NT2/D1 (cell line): ENCODE results near the gene OR52K1.

Source experiments
- YY1 ChIP-seq: IDR thresholded peaks from 2 replicates; pipeline ENCODE4 v1.6.1; 2011; ENCODE audit not compliant: insufficient read length, insufficient read depth
- ZNF274 ChIP-seq: IDR thresholded peaks from 2 replicates; pipeline ENCODE4 v1.6.1; 2011; ENCODE audit warnings: mild to moderate bottlenecking, low read depth, low read length

DNA sequence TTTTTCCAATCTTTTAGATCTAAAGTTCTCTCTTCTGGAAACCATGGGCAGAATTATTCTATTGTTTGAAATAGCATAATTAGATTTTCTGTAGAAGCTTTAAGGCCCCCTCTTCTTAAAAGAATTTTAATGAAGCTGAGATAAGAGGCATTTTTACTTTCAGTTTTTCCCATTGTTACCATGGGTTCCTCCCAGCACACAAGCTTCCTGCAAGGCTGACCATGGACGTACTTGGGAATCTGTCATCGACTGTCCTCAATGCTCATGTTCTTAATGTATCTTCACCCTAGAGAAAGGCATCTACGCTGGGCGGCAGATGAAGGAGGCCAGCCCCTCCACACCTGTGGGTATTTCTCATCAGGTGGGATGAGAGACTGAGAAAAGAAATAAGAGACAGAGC, 22.3 kb upstream of the OR52K1 start:
- TF ChIP-seq ZNF274 (no peak), YY1 (no peak)
